HepG2 (cell line): ENCODE measurements around the gene EYA2. TPM values are rescaled to one million over a fixed set of nuclear protein-coding genes. Genes with fewer than 3 reads are reported as not detected.

Experiments used
- ADNP ChIP-seq: sonication (generic); formaldehyde crosslinking; IDR thresholded peaks from 2 replicates; pipeline ENCODE4 v1.4.0; 2020; ENCODE audit warnings: missing genetic modification reagents
- DZIP1 ChIP-seq: sonication (generic); formaldehyde crosslinking; IDR thresholded peaks from 2 replicates; pipeline ENCODE4 v1.5.0; 2020; ENCODE audit warnings: mild to moderate bottlenecking, missing genetic modification reagents
- ELF1 ChIP-seq: sonication (generic); formaldehyde crosslinking; IDR thresholded peaks from 2 replicates; pipeline ENCODE4 v1.4.0; 2020; ENCODE audit warnings: missing genetic modification reagents
- FOSL1 ChIP-seq: sonication (generic); formaldehyde crosslinking; IDR thresholded peaks from 2 replicates; pipeline ENCODE4 v1.9.0; 2021; ENCODE audit warnings: missing genetic modification reagents, borderline replicate concordance
- FOXP1 ChIP-seq, 2 experiments: fragments of 450-650 bp in 1 of 2; IDR thresholded peaks; 2 replicates each; pipeline ENCODE4 v1.6.1; 2017 to 2018; ENCODE audit warnings: antibody characterized with exemption in 1 of 2
- HNRNPLL ChIP-seq: fragments of 200-400 bp; formaldehyde crosslinking; IDR thresholded peaks from 2 replicates; pipeline ENCODE4 v1.6.1; 2017; ENCODE audit warnings: mild to moderate bottlenecking, low read depth, low read length; ENCODE audit not compliant: poor library complexity, severe bottlenecking
- HOXA3 ChIP-seq: sonication (generic); formaldehyde crosslinking; IDR thresholded peaks from 2 replicates; pipeline ENCODE4 v1.5.0; 2020; ENCODE audit warnings: missing genetic modification reagents
- PHF21A ChIP-seq: sonication (generic); formaldehyde crosslinking; IDR thresholded peaks from 2 replicates; pipeline ENCODE4 v1.5.0; 2020; ENCODE audit warnings: mild to moderate bottlenecking, missing genetic modification reagents
- RBM22 ChIP-seq: fragments of 200-400 bp; formaldehyde crosslinking; optimal IDR thresholded peaks from 2 replicates; pipeline ENCODE3; 2017; ENCODE audit warnings: mild to moderate bottlenecking, low read length, moderate library complexity
- RFX3 ChIP-seq: IDR thresholded peaks from 2 replicates; pipeline ENCODE4 v1.6.1; 2016; ENCODE audit warnings: missing biosample characterization, missing genetic modification reagents
- TSC22D2 ChIP-seq: sonication (generic); formaldehyde crosslinking; IDR thresholded peaks from 2 replicates; pipeline ENCODE4 v1.5.1; 2020; ENCODE audit warnings: missing genetic modification reagents, mild to moderate bottlenecking, borderline replicate concordance
- ZBTB7B ChIP-seq: sonication (generic); formaldehyde crosslinking; IDR thresholded peaks from 2 replicates; pipeline ENCODE4 v1.4.0; 2020; ENCODE audit warnings: missing genetic modification reagents
- ZNF335 ChIP-seq: sonication (generic); formaldehyde crosslinking; IDR thresholded peaks from 2 replicates; pipeline ENCODE4 v1.4.0; 2020; ENCODE audit warnings: missing genetic modification reagents
- ZNF451 ChIP-seq: sonication (generic); formaldehyde crosslinking; IDR thresholded peaks from 2 replicates; pipeline ENCODE4 v1.5.0; 2020; ENCODE audit warnings: mild to moderate bottlenecking, missing genetic modification reagents
- ZNF782 ChIP-seq: sonication (generic); formaldehyde crosslinking; IDR thresholded peaks from 2 replicates; pipeline ENCODE4 v1.4.0; 2020; ENCODE audit warnings: missing genetic modification reagents, mild to moderate bottlenecking, borderline replicate concordance
- ZNF891 ChIP-seq: sonication (generic); formaldehyde crosslinking; IDR thresholded peaks from 2 replicates; pipeline ENCODE4 v1.5.0; 2020; ENCODE audit warnings: mild to moderate bottlenecking, missing genetic modification reagents
- ZSCAN31 ChIP-seq: sonication (generic); formaldehyde crosslinking; IDR thresholded peaks from 2 replicates; pipeline ENCODE4 v1.5.0; 2020; ENCODE audit warnings: low read depth, mild to moderate bottlenecking, missing genetic modification reagents
- ZSCAN5A ChIP-seq: sonication (generic); formaldehyde crosslinking; IDR thresholded peaks from 2 replicates; pipeline ENCODE4 v1.8.0; 2022; ENCODE audit warnings: mild to moderate bottlenecking, missing genetic modification reagents, borderline replicate concordance
- polyA plus RNA-seq, 8 experiments: library from polyadenylated mRNA; depleted of rRNA in 3 of 8; stranded (reverse) in 7 of 8; unstranded in 1 of 8; fragments of >200 nt; fragmentation: Illumina TruSeq in 4 of 8; extraction: Trizol in 4 of 8; gene quantifications; 2 replicates each; pipeline versions ENCODE4 v1.2.1 to v1.2.3, GENCODE V29; 2011 to 2016; ENCODE audit warnings: low read depth in 4 of 8, missing spikeins in 1 of 8, mixed read lengths in 1 of 8; ENCODE audit not compliant: insufficient read depth in 1 of 8
- total RNA-seq, 5 experiments: library from RNA; depleted of rRNA; stranded (reverse); fragments of >200 nt; fragmentation: Illumina TruSeq; extraction: Trizol; gene quantifications; 2 replicates each; pipeline ENCODE4 v1.2.3, GENCODE V29; 2016; ENCODE audit warnings: low read depth in 1 of 5
- TF ChIP-seq, protein P1 (sequence below): IDR thresholded peaks from 2 replicates; pipeline ENCODE4 v1.6.1; 2012; ENCODE audit warnings: low read length, improper control_type of control experiment
- TF ChIP-seq, protein P2 (sequence below): IDR thresholded peaks from 2 replicates; pipeline ENCODE4 v1.6.1; 2012; ENCODE audit warnings: low read depth, low read length, improper control_type of control experiment

EYA2 gene
- total and polyA plus RNA-seq, 2 of the 13 experiments (the other 11 are each of a cell fraction or from before 2014, with no cell fraction given), result not detected

- TF ChIP-seq DZIP1 (CRISPR knock-in tag) (peak; percentile 61; the same call in 1 of the 2 replicates), ZSCAN31 (no peak), HNRNPLL (peak; percentile 38), ZNF782 (no peak), HOXA3 (CRISPR knock-in tag) (peak; percentile 40; the same call in 1 of the 2 replicates), ELF1 (peak; percentile 80), ADNP (CRISPR knock-in tag) (no peak), FOSL1 (CRISPR knock-in tag) (no peak), ZNF891 (peak; percentile 95), PHF21A (peak; percentile 61; the same call in 1 of the 2 replicates), FOXP1 (IDR thresholded peaks at IDR 0.05) (no peak), FOXP1 (CRISPR knock-in tag; IDR thresholded peaks at IDR 0.05) (no peak), TSC22D2 (no peak), RFX3 (no peak), ZNF451 (no peak), ZNF335 (CRISPR knock-in tag) (0 out of 2 replicates have a peak, but pooled peaks have one; percentile 63), ZBTB7B (CRISPR knock-in tag) (peak; percentile 74; the same call in 1 of the 2 replicates), ZSCAN5A (CRISPR knock-in tag) (no peak), RBM22 (no peak)
- TF ChIP-seq, protein P1, sequence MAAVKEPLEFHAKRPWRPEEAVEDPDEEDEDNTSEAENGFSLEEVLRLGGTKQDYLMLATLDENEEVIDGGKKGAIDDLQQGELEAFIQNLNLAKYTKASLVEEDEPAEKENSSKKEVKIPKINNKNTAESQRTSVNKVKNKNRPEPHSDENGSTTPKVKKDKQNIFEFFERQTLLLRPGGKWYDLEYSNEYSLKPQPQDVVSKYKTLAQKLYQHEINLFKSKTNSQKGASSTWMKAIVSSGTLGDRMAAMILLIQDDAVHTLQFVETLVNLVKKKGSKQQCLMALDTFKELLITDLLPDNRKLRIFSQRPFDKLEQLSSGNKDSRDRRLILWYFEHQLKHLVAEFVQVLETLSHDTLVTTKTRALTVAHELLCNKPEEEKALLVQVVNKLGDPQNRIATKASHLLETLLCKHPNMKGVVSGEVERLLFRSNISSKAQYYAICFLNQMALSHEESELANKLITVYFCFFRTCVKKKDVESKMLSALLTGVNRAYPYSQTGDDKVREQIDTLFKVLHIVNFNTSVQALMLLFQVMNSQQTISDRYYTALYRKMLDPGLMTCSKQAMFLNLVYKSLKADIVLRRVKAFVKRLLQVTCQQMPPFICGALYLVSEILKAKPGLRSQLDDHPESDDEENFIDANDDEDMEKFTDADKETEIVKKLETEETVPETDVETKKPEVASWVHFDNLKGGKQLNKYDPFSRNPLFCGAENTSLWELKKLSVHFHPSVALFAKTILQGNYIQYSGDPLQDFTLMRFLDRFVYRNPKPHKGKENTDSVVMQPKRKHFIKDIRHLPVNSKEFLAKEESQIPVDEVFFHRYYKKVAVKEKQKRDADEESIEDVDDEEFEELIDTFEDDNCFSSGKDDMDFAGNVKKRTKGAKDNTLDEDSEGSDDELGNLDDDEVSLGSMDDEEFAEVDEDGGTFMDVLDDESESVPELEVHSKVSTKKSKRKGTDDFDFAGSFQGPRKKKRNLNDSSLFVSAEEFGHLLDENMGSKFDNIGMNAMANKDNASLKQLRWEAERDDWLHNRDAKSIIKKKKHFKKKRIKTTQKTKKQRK, result no peak
- TF ChIP-seq, protein P2, sequence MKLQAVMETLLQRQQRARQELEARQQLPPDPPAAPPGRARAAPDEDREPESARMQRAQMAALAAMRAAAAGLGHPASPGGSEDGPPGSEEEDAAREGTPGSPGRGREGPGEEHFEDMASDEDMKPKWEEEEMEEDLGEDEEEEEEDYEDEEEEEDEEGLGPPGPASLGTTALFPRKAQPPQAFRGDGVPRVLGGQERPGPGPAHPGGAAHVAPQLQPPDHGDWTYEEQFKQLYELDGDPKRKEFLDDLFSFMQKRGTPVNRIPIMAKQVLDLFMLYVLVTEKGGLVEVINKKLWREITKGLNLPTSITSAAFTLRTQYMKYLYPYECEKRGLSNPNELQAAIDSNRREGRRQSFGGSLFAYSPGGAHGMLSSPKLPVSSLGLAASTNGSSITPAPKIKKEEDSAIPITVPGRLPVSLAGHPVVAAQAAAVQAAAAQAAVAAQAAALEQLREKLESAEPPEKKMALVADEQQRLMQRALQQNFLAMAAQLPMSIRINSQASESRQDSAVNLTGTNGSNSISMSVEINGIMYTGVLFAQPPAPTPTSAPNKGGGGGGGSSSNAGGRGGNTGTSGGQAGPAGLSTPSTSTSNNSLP, result no peak
These were observed 301.7 kb downstream of the EYA2 start (continued) for GRCh38 chr20:47196091-47197081.
